T-helper 22 cell (primary cell): ENCODE results near the gene PSEN2.

Experiments used
- DNase-seq: peaks from one replicate; pipeline ENCODE4 v3.0.0-alpha.2; 2020; ENCODE audit warnings: low read depth

The PSEN2 gene

GRCh38 chr1:226887006-226887405 lies 16.6 kb downstream of the PSEN2 start:
- no peak for DNase-seq

DNA sequence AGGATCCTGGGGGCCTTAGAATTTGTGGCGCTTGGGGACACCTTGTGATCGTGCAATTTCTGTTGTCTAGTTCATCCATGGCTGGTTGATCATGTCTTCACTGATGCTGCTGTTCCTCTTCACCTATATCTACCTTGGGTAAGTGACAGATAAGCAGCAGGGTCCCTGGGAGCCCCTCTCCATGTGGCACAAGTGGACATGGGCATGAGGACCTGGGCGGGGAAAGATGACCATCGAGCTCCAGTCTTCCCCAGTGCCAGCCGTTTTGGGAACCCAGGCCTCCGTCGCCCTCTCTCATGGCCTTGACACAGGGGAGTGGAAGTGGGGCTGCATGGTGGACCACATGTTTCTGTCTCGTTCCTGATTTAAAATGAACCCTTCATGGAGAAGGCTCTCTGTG lies 17.6 kb downstream of the PSEN2 start:
- no peak for DNase-seq

DNA sequence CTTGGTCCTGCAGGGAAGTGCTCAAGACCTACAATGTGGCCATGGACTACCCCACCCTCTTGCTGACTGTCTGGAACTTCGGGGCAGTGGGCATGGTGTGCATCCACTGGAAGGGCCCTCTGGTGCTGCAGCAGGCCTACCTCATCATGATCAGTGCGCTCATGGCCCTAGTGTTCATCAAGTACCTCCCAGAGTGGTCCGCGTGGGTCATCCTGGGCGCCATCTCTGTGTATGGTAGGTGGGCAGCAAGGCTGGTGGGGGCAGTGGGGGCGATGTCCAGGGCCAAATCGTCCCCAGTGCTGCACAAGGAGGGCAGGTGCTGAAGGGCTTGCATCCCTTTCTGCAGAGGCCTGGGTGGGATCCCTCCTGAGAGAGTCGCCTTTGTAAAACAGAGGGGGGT lies 18.4 kb downstream of the PSEN2 start:
- no peak for DNase-seq

GRCh38 chr1:226889616-226890330 lies 19.4 kb downstream of the PSEN2 start:
- no peak for DNase-seq

GRCh38 chr1:226890331-226891108 lies 20.1 kb downstream of the PSEN2 start:
- no peak for DNase-seq

DNA sequence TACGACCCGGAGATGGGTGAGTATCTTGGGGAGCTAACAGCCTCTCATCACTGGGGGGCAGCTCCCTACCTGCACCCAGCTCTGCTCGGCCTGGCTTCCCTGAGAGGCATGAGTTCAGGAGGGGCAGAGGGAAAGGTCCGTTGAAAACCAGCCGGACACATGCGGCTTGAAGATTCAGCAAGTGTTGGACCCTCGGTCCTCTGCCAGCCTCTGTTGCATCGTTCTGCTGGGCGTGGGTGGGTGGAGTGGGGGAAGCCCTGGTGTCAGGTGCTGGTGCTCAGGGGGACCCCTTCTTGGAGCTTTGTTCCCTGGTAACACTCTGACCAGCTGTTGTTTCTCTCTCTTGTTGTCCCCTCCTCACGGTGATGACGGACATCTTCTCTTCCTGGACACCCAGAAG lies 20.9 kb downstream of the PSEN2 start:
- DNase-seq: no peak

GRCh38 chr1:226891846-226892523 lies 21.6 kb downstream of the PSEN2 start:
- no peak for DNase-seq

GRCh38 chr1:226892524-226892875 lies 22.1 kb downstream of the PSEN2 start:
- DNase-seq: no peak

GRCh38 chr1:226893936-226894335 lies 23.5 kb downstream of the PSEN2 start:
- no peak for DNase-seq

- no peak for DNase-seq
Measured at GRCh38 chr1:226894826-226895225, 24.4 kb downstream of the PSEN2 start.

DNA sequence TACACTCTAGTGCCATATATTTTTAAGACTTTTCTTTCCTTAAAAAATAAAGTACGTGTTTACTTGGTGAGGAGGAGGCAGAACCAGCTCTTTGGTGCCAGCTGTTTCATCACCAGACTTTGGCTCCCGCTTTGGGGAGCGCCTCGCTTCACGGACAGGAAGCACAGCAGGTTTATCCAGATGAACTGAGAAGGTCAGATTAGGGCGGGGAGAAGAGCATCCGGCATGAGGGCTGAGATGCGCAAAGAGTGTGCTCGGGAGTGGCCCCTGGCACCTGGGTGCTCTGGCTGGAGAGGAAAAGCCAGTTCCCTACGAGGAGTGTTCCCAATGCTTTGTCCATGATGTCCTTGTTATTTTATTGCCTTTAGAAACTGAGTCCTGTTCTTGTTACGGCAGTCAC lies 25.2 kb downstream of the PSEN2 start:
- no peak for DNase-seq

GRCh38 chr1:226898246-226898645 lies 27.8 kb downstream of the PSEN2 start:
- DNase-seq: no peak

DNA sequence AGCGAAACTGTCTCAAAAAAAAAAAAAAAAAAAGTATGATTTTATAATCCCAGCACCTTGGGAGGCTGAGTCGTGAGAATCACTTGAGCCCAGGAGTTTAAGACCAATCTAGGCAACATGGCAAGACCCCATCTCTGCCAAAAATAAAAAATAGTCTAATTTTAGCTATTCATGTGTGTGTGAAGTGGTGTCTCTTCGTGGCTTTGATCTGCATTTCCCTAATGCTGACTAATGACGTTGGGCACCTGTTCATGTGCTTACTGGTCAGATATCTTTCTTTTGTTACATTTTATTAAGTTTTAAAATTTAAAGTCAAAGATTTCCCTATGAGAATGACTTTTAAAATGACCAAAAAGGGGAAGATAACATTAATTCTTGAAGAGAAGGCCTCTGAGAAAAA lies 31.0 kb downstream of the PSEN2 start:
- no peak for DNase-seq

DNA sequence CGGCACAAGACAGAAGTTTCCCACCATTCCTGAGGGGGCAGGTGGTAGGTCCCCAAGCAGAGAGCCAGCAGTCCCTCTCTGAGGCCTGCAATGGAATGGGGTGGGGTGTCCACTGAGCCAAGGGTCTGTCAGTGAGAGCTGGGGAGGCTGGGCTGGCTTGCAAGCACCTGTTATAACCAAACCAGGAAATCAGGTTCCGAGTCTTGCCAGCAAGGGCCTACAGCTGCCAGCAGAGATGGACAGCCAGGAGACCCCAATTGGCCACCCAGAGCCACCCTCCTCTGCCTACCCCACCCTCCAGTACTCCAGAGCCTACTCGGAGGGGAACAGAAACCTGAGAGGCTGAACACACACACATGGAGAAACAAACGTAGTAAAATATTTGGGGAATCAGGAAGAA lies 32.2 kb downstream of the PSEN2 start:
- no peak for DNase-seq

DNA sequence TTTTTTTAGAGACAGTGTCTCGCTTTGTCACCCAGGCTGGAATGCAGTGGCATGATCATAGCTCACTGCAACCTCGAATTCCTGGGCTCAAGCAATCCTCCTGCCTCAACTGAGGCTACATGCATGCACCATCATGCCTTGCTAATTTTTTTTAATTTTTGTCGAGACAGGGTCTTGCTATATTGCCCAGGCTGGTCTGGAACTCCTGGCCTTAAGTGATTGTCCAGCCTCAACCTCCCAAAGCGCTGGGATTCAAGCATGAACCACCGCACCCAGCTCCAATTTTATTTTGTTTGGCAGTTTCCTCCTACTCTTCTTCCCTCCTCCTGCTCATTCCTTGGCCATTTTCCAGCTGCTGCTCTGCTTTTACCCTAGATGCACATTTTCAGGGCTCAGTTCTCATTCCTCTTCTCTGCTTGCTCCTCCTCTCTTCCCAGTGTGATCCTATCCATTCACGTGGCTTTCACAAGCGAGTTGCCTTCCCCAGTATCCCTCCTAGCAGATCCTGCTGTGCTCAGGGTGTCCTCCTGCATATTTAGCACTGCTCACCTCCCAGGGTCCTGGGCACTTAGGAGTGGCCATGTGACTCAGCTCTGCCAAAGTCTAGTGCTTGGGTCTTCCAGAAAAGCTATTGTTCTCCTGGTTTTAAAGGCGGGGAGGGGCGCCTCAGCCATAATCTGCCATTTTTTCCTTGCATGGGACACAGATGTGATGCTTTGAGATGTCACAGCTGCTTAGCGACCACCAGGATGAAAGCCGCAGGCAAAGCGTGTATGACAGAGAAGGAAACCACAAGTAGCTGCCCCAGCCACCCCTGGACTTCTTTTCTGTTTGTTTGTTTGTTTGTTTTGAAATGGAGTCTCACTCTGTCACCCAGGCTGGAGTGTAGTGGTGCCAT lies 33.7 kb downstream of the PSEN2 start:
- DNase-seq: no peak

- DNase-seq: no peak
Measured at GRCh38 chr1:226904772-226905171, 34.4 kb downstream of the PSEN2 start.

- no peak for DNase-seq
Measured at GRCh38 chr1:226908419-226908818, 38.0 kb downstream of the PSEN2 start.

DNA sequence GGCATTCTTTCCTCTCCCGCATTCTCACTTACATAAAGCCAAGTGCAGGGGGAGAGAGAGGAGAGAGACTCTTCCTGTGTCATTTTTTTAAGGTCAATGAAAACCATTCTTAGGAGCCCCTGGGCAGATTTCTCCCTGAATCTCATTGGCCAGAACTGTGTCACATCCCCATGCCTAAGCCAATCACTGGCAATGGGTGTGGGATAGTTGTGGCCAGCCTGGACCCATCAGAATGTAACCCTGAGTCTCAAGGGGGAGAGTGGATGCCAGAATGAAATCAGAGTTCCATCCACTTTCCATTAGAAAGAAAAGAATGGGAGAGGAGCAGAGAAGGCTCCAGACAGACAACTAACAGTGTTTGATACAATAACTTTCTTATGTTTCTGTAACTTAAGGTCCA lies 38.5 kb downstream of the PSEN2 start:
- DNase-seq: no peak

DNA sequence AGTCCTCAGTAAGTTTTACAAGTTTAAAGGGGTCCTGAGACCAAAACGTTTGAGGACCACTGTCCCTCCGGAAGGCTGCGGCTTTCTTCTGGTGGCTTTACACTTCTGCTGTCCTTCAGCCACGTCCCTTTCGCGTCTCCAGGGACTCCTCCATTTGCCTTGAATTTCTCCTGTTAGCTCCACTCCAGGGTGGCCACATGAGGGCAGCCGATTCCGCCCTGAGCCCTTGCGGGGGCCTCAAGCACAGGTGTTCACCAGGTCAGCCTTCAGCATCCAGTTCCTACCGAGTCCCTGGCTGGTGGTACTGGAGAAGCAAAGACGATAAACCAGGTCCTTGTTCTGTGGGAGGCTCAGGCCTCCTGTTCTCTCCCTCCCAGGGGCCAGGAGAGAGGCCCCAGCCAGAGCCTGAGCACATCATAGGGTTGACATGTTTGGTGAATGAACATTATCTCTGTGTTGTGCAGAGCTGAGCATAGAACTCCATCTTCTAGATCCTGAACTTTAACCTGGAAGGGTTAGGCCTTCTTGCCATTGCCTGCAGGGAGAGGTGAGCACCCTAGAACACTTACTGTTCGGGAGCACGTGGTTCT lies 42.3 kb downstream of the PSEN2 start:
- no peak for DNase-seq

- DNase-seq: no peak
Measured at GRCh38 chr1:226915672-226915995, 45.2 kb downstream of the PSEN2 start.

DNA sequence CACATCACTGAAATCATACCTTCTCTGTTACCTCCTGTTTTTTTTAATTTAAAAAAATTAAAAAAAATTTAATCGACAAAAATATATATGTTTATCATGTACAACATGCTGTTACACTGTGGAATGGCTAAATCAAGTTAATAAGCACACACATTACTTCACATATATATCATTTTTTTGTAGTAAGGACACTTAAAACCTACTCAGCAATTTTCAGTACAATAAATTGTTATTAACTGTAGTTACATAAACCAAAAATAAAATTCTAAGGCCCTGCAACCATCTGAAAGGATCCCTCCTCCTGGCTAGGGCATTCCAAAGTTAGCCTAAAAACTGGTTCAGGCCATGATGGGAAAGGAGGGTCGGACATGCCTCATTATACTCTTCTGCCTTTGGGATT lies 46.1 kb downstream of the PSEN2 start:
- no peak for DNase-seq

DNA sequence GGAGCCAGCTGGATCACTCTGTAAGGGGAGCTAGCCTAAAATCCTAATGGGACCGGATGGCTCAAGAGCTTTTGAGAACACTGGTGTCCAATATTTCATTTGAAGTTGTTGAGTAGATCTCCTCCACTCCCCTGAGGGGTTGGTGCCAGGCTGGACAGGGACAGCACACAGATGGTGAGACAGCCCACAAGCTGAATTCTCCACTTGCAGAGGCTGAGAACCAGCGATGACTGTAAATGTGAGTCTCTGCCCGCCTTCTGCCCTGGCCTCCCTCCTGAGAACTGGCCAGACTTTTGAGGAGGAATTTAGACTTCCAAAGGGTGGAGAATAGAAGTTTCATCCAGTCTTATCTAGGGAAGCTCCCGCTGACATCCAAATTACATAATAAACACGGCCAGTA lies 49.2 kb downstream of the PSEN2 start:
- DNase-seq: no peak
